Vagina (tissue), 2 donors: ENCODE results near the gene GAS1.

ENCODE experiments used
- CTCF ChIP-seq, 3 experiments: fragments of 450-650 bp in 2 of 3; fragments of 200-600 bp in 1 of 3; sonication (generic) in 1 of 3; IDR thresholded peaks; one replicate each; pipeline ENCODE4 v1.5.1; 2017 to 2019; ENCODE audit warnings: antibody characterized with exemption in 3 of 3, mild to moderate bottlenecking in 2 of 3, moderate library complexity in 2 of 3
- POLR2A ChIP-seq, 2 donors: fragments of 450-650 bp; IDR thresholded peaks; one replicate each; pipeline ENCODE4 v1.6.1; 2017; ENCODE audit warnings: antibody characterized with exemption in 2 of 2, mild to moderate bottlenecking in 2 of 2, moderate library complexity in 2 of 2

DNA sequence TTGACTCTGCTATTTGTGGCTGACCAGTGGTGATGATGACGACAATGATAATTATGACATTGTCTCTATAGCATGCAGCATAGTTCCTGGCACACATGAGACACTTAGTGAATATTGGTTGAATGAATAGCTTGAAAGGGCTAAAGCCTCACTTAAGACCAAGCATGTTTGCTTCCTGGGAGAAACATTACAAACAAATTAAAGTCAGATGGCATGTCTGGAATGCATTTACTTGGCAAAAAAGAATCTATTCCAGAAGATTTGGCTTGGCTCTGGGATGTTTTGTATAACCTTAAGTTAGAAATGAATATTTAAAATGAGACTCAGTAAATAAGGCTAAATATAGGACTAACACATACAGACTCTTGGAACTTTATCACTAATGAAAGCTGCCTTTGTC, 21.6 kb downstream of the GAS1 start:
- TF ChIP-seq POLR2A (IDR thresholded peaks at IDR 0.05) (no peak), CTCF (IDR thresholded peaks at IDR 0.05) (no peak)
